Nephron (organoid): Measurements from ENCODE around the gene OMD.
A peak's percentile ranks its signal among the peaks of the same experiment; 100 is the strongest.

Experiments used
- H3K27ac Mint-ChIP-seq, 3 experiments: 2 replicates each; pipeline ENCODE4 v1.8.0; 2020; ENCODE audit warnings: mixed read lengths in 3 of 3, mild to moderate bottlenecking in 2 of 3, moderate library complexity in 1 of 3
- H3K27me3 Mint-ChIP-seq: 2 replicates; pipeline ENCODE4 v1.8.0; 2021; ENCODE audit warnings: low read depth, mild to moderate bottlenecking, moderate library complexity, mixed read lengths
- H3K36me3 Mint-ChIP-seq: 2 replicates; pipeline ENCODE4 v1.8.0; 2020; ENCODE audit warnings: low read depth, mixed read lengths
- H3K4me1 Mint-ChIP-seq: 2 replicates; pipeline ENCODE4 v1.8.0; 2020; ENCODE audit warnings: mixed read lengths
- H3K4me3 Mint-ChIP-seq, 3 experiments: 2 replicates each; pipeline ENCODE4 v1.8.0; 2020; ENCODE audit warnings: mild to moderate bottlenecking in 3 of 3, mixed read lengths in 3 of 3, moderate library complexity in 2 of 3
- H3K9me3 Mint-ChIP-seq: 2 replicates; pipeline ENCODE4 v1.8.0; 2020; ENCODE audit warnings: mixed read lengths
- TF ChIP-seq, protein P1 (sequence below), 3 experiments: fragments of 200-600 bp; sonication (generic); IDR thresholded peaks; one replicate each; pipeline ENCODE4 v1.5.0; 2021; ENCODE audit warnings: antibody characterized with exemption in 3 of 3; ENCODE audit not compliant: unreplicated experiment in 3 of 3

Gene OMD

DNA sequence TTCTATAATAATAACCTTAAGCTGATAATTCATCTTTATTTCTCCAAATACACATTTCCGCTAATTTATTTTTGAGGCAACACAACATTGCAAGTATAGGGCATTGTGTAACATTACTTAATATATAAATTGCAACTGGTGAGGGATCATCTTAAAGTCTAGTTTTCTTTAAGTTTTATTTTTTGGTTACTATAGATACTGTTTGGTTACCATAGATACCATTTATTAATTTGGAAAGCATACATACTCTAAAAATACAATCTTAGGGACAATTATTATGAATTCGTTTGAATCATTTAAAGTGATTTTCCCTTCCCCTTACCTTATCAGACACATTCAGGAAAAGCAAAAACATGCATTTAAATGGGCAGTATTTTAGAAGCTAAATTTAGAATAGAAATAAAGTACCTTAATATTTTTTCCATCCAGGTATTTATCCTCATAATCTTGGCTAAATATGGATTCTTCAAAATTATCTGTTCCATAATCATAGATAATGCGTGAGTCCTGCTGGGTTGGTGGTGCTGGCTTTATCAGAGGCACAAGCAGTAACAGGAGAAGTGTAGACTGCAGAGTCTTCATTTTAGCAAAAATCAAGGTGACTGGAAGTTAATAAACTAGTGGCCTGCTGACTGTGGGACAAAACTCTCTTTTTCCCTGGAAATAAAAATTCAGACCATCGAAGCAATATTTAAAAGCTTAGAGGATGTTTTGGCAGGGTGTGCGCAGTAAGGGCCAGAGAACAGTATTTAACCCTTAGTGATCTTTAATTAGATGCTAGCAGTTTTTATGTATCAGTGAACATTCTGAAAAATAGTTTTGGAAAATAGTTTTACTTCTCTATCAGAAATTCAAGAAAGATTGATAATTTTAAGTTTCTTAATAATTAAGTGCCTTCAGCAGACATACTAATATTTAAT lies 21.2 kb downstream of the OMD start:
- Mint-ChIP-seq H3K9me3 (peaks cover 8% of the 10 kb centered on the region), H3K4me1 (peaks cover 27% of the 10 kb centered on the region), H3K36me3 (peaks cover 20% of the 10 kb centered on the region), H3K27ac (peak overlapping the region; percentile 84 to 95 (median 89)), H3K4me3 (peak overlapping the region; percentile 73 to 89 (median 86)), H3K27me3 (no peaks in the 10 kb centered on the region)
- TF ChIP-seq, protein P1, sequence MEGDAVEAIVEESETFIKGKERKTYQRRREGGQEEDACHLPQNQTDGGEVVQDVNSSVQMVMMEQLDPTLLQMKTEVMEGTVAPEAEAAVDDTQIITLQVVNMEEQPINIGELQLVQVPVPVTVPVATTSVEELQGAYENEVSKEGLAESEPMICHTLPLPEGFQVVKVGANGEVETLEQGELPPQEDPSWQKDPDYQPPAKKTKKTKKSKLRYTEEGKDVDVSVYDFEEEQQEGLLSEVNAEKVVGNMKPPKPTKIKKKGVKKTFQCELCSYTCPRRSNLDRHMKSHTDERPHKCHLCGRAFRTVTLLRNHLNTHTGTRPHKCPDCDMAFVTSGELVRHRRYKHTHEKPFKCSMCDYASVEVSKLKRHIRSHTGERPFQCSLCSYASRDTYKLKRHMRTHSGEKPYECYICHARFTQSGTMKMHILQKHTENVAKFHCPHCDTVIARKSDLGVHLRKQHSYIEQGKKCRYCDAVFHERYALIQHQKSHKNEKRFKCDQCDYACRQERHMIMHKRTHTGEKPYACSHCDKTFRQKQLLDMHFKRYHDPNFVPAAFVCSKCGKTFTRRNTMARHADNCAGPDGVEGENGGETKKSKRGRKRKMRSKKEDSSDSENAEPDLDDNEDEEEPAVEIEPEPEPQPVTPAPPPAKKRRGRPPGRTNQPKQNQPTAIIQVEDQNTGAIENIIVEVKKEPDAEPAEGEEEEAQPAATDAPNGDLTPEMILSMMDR (IDR thresholded peaks at IDR 0.05; ENCODE audit: unreplicated experiment in 3 of 3): no peak

DNA sequence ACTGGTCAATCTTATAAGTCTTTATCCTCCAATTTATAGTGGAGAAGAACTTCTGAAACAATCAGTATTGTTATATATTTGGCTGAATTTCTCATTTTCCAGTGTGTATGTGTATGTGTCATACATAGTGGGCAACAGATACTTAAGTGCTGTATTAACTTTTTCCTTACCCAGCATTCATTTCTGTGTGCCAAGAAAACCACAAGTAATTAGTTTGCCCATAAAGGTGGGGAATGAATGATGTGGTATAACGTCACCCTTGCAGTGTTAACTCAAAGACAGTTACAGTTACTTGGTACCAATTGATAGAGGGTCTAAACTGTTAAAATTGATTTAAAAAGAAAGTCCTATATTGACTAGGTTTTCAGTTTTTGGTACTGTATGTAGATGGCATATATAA lies 21.9 kb downstream of the OMD start:
- TF ChIP-seq, protein P1 (IDR thresholded peaks at IDR 0.05; ENCODE audit: unreplicated experiment in 3 of 3): no peak
- Mint-ChIP-seq H3K27ac (peak overlapping the region; percentile 84 to 95 (median 89)), H3K4me3 (peak overlapping the region; percentile 58 to 89 (median 86)), H3K9me3 (peaks cover 12% of the 10 kb centered on the region), H3K36me3 (peaks cover 27% of the 10 kb centered on the region), H3K4me1 (peaks cover 26% of the 10 kb centered on the region), H3K27me3 (no peaks in the 10 kb centered on the region)

DNA sequence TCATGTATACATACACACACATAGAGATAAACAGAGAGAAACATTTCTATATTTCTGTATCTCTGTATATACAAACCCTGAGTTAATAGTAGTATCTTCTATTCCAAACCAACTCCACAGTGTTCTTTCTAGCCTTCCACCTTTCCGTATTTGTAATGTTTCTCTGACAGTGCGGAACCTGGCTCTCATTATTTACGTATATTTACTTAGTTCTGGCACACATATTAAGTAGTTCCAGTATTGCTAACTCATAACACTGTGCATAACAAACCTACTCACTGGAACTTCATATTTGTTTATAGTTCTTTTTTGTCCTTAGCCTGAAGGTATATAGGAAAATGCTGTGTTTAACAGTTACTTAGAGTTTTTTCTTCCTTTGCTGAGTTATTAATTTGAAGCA lies 26.4 kb downstream of the OMD start:
- peaks cover 41% of the 10 kb centered on the region for H3K36me3 Mint-ChIP-seq
- H3K27ac Mint-ChIP-seq: no peak overlapping the region
- H3K9me3 Mint-ChIP-seq: peaks cover 12% of the 10 kb centered on the region
- H3K4me1 Mint-ChIP-seq: peaks cover 10% of the 10 kb centered on the region
- TF ChIP-seq, protein P1 (IDR thresholded peaks at IDR 0.05; ENCODE audit: unreplicated experiment in 3 of 3): no peak
- no peaks in the 10 kb centered on the region for H3K27me3 Mint-ChIP-seq
- no peak overlapping the region for H3K4me3 Mint-ChIP-seq

DNA sequence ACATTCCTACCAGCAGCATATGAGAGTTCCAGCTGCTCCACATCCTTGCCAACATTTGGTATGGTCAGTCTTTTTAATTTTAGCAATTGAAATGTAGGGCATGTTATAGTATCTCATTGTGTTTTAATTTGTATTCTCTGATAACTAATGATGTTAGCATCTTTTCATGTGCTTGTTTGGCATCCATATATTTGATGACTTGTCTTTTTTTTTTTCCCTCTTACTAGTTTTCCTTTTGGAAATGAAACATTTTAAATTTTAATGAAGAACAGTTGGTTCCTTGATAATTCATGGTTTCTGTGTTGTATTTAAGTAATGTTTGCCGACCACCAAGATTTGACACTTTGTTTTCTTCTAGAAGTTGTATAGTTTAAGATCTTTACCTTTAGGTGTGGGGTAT lies 28.7 kb downstream of the OMD start:
- Mint-ChIP-seq H3K36me3 (peaks cover 36% of the 10 kb centered on the region), H3K27ac (no peak overlapping the region), H3K4me1 (peaks cover 4% of the 10 kb centered on the region), H3K4me3 (no peak overlapping the region), H3K27me3 (no peaks in the 10 kb centered on the region), H3K9me3 (peaks cover 9% of the 10 kb centered on the region)
- TF ChIP-seq, protein P1 (IDR thresholded peaks at IDR 0.05; ENCODE audit: unreplicated experiment in 3 of 3): no peak

DNA sequence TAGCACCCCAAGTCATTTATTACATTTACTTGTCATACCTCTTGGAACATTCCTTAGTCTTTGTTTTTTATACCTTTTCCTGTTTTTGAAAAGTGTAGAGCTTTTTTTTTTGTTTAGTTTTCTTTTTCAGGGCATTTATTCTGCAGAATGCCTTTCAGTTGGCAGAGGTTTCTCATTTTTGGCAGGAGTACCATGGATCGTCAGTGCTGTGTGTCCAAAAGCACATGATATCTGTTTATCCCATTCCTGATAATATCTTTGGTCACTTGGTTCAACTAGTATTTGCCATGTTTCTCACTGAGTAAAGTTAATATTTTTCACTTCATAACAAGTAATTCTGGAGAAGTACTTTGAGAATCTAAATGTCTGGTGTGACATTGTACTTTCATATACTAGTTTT lies 30.6 kb downstream of the OMD start:
- peaks cover 4% of the 10 kb centered on the region for H3K4me1 Mint-ChIP-seq
- peak overlapping the region in 1 of 3 experiments; percentile 49 for H3K27ac Mint-ChIP-seq
- H3K36me3 Mint-ChIP-seq: peaks cover 27% of the 10 kb centered on the region
- TF ChIP-seq, protein P1 (IDR thresholded peaks at IDR 0.05; ENCODE audit: unreplicated experiment in 3 of 3): no peak
- no peak overlapping the region for H3K4me3 Mint-ChIP-seq
- H3K27me3 Mint-ChIP-seq: no peaks in the 10 kb centered on the region
- peaks cover 9% of the 10 kb centered on the region for H3K9me3 Mint-ChIP-seq

DNA sequence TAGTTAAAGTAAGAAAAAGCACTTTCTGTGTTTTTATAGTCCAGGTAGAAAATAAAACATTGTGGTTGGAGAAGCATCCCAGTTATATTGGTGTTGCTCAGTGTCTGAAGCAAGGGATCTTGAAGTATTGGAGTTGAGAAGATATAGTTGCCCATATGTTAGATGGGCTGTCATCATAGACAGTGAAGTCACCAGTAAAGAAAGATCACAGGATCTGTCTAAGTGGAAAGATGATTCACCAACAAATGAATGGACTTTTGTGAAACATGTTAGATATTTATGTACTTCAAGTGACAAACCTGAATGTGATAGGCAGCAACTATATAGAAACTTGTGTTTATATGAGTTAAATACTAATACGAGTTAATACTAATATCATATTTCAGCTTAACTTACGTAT lies 31.6 kb downstream of the OMD start:
- Mint-ChIP-seq H3K36me3 (peaks cover 18% of the 10 kb centered on the region), H3K9me3 (no peaks in the 10 kb centered on the region), H3K27ac (no peak overlapping the region), H3K4me1 (peaks cover 4% of the 10 kb centered on the region), H3K27me3 (no peaks in the 10 kb centered on the region), H3K4me3 (no peak overlapping the region)
- TF ChIP-seq, protein P1 (IDR thresholded peaks at IDR 0.05; ENCODE audit: unreplicated experiment in 3 of 3): no peak
